K562 (cell line): ENCODE data around the gene PPP1R14C. TPM values are rescaled to one million over a fixed set of nuclear protein-coding genes. Genes with fewer than 3 reads are reported as not detected.

Experiments used
- ATF1 ChIP-seq, 2 experiments: fragments of 450-650 bp in 1 of 2; IDR thresholded peaks; 2 replicates each; pipeline ENCODE4 v1.6.1; 2016; ENCODE audit warnings: missing compliant biosample characterization in 1 of 2, missing genetic modification characterization in 1 of 2
- CCAR2 ChIP-seq: fragments of 200-400 bp; formaldehyde crosslinking; IDR thresholded peaks from 2 replicates; pipeline ENCODE4 v1.6.1; 2017; ENCODE audit warnings: mild to moderate bottlenecking, low read depth, low read length
- COPS2 ChIP-seq: fragments of 450-650 bp; conservative IDR thresholded peaks from 2 replicates; pipeline ENCODE4 v1.6.1; 2016; ENCODE audit warnings: mild to moderate bottlenecking, moderate library complexity
- CREM ChIP-seq: IDR thresholded peaks from 2 replicates; pipeline ENCODE4 v1.6.1; 2014; ENCODE audit warnings: antibody characterized with exemption, low read depth
- CTCF ChIP-seq, 3 experiments: IDR thresholded peaks in 2 of 3; conservative IDR thresholded peaks in 1 of 3; 2 replicates each; pipeline ENCODE4 v1.5.1; 2011 to 2012; ENCODE audit warnings: low read length in 3 of 3, mild to moderate bottlenecking in 3 of 3, control low read depth in 2 of 3, improper control_type of control experiment in 1 of 3, inconsistent platforms in 1 of 3, low read depth in 1 of 3, mixed read lengths in 1 of 3, moderate library complexity in 1 of 3; ENCODE audit not compliant: insufficient read depth in 2 of 3
- EGR1 ChIP-seq: fragments of 450-650 bp; conservative IDR thresholded peaks from 2 replicates; pipeline ENCODE4 v1.6.1; 2017; ENCODE audit warnings: mild to moderate bottlenecking
- ELF2 ChIP-seq: fragments of 250-450 bp; sonication (Bioruptor Pico); IDR thresholded peaks from 2 replicates; pipeline ENCODE4 v1.5.0; 2021; ENCODE audit warnings: mild to moderate bottlenecking
- GTF2F1 ChIP-seq: IDR thresholded peaks from 2 replicates; pipeline ENCODE4 v1.6.1; 2011; ENCODE audit warnings: low read depth, low read length, improper control_type of control experiment
- HNRNPLL ChIP-seq: fragments of 200-400 bp; formaldehyde crosslinking; IDR thresholded peaks from 2 replicates; pipeline ENCODE4 v1.6.1; 2017; ENCODE audit warnings: low read length, low read depth, mild to moderate bottlenecking; ENCODE audit not compliant: poor library complexity, severe bottlenecking
- JUND ChIP-seq, 2 experiments: IDR thresholded peaks; 2 replicates in 1 of 2; 3 replicates in 1 of 2; pipeline ENCODE4 v1.6.1; 2011; ENCODE audit warnings: borderline replicate concordance in 2 of 2, low read depth in 2 of 2, low read length in 2 of 2, improper control_type of control experiment in 1 of 2, missing biosample characterization in 1 of 2, missing genetic modification characterization in 1 of 2, missing genetic modification reagents in 1 of 2
- NR2C2 ChIP-seq, 2 experiments: fragments of 200-800 bp in 1 of 2; sonication (Bioruptor generic) in 1 of 2; sonication (generic) in 1 of 2; formaldehyde crosslinking in 1 of 2; IDR thresholded peaks; 2 replicates each; pipeline versions ENCODE4 v1.6.1 to v1.8.0; 2016 to 2022; ENCODE audit warnings: mild to moderate bottlenecking in 1 of 2, missing compliant biosample characterization in 1 of 2, missing genetic modification characterization in 1 of 2, missing genetic modification reagents in 1 of 2
- PKNOX1 ChIP-seq: fragments of 450-650 bp; IDR thresholded peaks from 2 replicates; pipeline ENCODE4 v1.6.1; 2016
- POLR2H ChIP-seq: IDR thresholded peaks from 2 replicates; pipeline ENCODE4 v1.6.1; 2016; ENCODE audit warnings: missing genetic modification characterization, low read depth, mild to moderate bottlenecking, control low read depth, missing compliant biosample characterization, moderate library complexity
- TSC22D4 ChIP-seq: fragments of 450-650 bp; IDR thresholded peaks from 2 replicates; pipeline ENCODE4 v1.6.1; 2016; ENCODE audit warnings: missing genetic modification characterization, missing biosample characterization, control low read depth
- USF2 ChIP-seq: sonication (generic); formaldehyde crosslinking; IDR thresholded peaks from 2 replicates; pipeline ENCODE4 v1.5.0; 2020; ENCODE audit warnings: missing genetic modification reagents
- ZC3H4 ChIP-seq: sonication (generic); formaldehyde crosslinking; IDR thresholded peaks from 2 replicates; pipeline ENCODE4 v1.9.0; 2021; ENCODE audit warnings: missing genetic modification reagents, borderline replicate concordance
- ZFP30 ChIP-seq: fragments of 250-450 bp; sonication (Bioruptor Pico); IDR thresholded peaks from 2 replicates; pipeline ENCODE4 v1.8.0; 2022; ENCODE audit warnings: moderate library complexity, mild to moderate bottlenecking, inconsistent platforms, borderline replicate concordance
- ZNF274 ChIP-seq: IDR thresholded peaks from 2 replicates; pipeline ENCODE4 v1.6.1; 2011; ENCODE audit warnings: low read depth, mild to moderate bottlenecking, low read length, moderate library complexity, borderline replicate concordance
- ZNF717 ChIP-seq: fragments of 250-450 bp; sonication (Bioruptor Pico); IDR thresholded peaks from 2 replicates; pipeline ENCODE4 v1.5.0; 2021
- polyA plus RNA-seq, 8 experiments: library from polyadenylated mRNA; depleted of rRNA in 4 of 8; stranded (reverse) in 5 of 8; unstranded in 3 of 8; fragments of >200 nt; fragmentation: Nextera tagmentation in 2 of 8; fragmentation: Illumina TruSeq in 1 of 8; extraction: Ambion mirVana in 2 of 8; extraction: Trizol in 1 of 8; gene quantifications; 2 replicates each; pipeline versions ENCODE4 v1.2.1 to v1.2.3, GENCODE V29; 2011 to 2014; ENCODE audit warnings: inconsistent platforms in 1 of 8, missing spikeins in 1 of 8
- total RNA-seq, 7 experiments: library from RNA; depleted of rRNA in 6 of 7; stranded (reverse); fragments of >200 nt in 6 of 7; fragmentation: Illumina TruSeq in 2 of 7; extraction: Trizol in 2 of 7; gene quantifications; 2 replicates each; pipeline versions ENCODE4 v1.2.1 to v1.2.3, GENCODE V29; 2011 to 2021; ENCODE audit warnings: low replicate concordance in 1 of 7
- TF ChIP-seq, protein P1 (sequence below), 2 experiments: IDR thresholded peaks; 2 replicates each; pipeline ENCODE4 v1.6.1; 2011; ENCODE audit warnings: borderline replicate concordance in 1 of 2, control low read depth in 1 of 2, low read depth in 1 of 2, low read length in 1 of 2, mild to moderate bottlenecking in 1 of 2, mixed read lengths in 1 of 2, moderate library complexity in 1 of 2; ENCODE audit not compliant: insufficient read depth in 1 of 2, insufficient read length in 1 of 2, poor library complexity in 1 of 2, severe bottlenecking in 1 of 2; ENCODE audit errors: extremely low read depth in 1 of 2

Gene PPP1R14C
- total and polyA plus RNA-seq, 9 of the 15 experiments (the other 6 are each of a cell fraction or from before 2014, with no cell fraction given) = 4.5 to 16.6 (median 11.9) TPM

GRCh38 chr6:150186129-150186898 lies 43.5 kb downstream of the PPP1R14C start (continued):
- TF ChIP-seq, protein P1, sequence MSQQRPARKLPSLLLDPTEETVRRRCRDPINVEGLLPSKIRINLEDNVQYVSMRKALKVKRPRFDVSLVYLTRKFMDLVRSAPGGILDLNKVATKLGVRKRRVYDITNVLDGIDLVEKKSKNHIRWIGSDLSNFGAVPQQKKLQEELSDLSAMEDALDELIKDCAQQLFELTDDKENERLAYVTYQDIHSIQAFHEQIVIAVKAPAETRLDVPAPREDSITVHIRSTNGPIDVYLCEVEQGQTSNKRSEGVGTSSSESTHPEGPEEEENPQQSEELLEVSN (IDR thresholded peaks at IDR 0.05; ENCODE audit: borderline replicate concordance in 1 of 2, extremely low read depth in 1 of 2, insufficient read depth in 1 of 2, insufficient read length in 1 of 2, low read depth in 1 of 2, low read length in 1 of 2, poor library complexity in 1 of 2, severe bottlenecking in 1 of 2) = peak in 1 of 2 experiments; percentile 22
- TF ChIP-seq COPS2 (no peak), EGR1 (peak; percentile 42; the same call in 1 of the 2 replicates), ELF2 (no peak), ZNF717 (CRISPR knock-in tag) (no peak), HNRNPLL (no peak), CTCF (IDR thresholded peaks at IDR 0.05 in 2 of 3, conservative IDR thresholded peaks at IDR 0.05 in 1 of 3; ENCODE audit: insufficient read depth in 2 of 3, low read depth in 1 of 3, low read length in 3 of 3) (peak; percentile 41 to 45 (median 42); a peak in 4 of 6 replicates), POLR2H (tag) (no peak), CREM (0 out of 2 replicates have a peak, but pooled peaks have one; percentile 30), ZC3H4 (CRISPR knock-in tag) (no peak), TSC22D4 (no peak), PKNOX1 (no peak), ZNF274 (no peak), ZFP30 (CRISPR knock-in tag) (no peak), ATF1 (CRISPR knock-in tag; IDR thresholded peaks at IDR 0.05) (no peak), ATF1 (tag; IDR thresholded peaks at IDR 0.05) (no peak), CCAR2 (no peak), USF2 (no peak), GTF2F1 (no peak), JUND (IDR thresholded peaks at IDR 0.05; ENCODE audit: borderline replicate concordance, low read depth, low read length) (peak; percentile 37; the same call in 1 of the 2 replicates), JUND (tag; IDR thresholded peaks at IDR 0.05; ENCODE audit: borderline replicate concordance, low read depth, low read length) (no peak; the same call in 2 of the 3 replicates), NR2C2 (CRISPR knock-in tag; IDR thresholded peaks at IDR 0.05) (0 out of 2 replicates have a peak, but pooled peaks have one; percentile 33), NR2C2 (tag; IDR thresholded peaks at IDR 0.05) (peak; percentile 52)
